OCI-LY7 (cell line): Measurements from ENCODE around the gene HDGFL2. TPM values are rescaled to one million over a fixed set of nuclear protein-coding genes. Genes with fewer than 3 reads are reported as not detected.

Source experiments
- BruUV-seq: library from RNA; stranded (reverse); fragments of 400-500 nt; replicated peaks from 2 replicates; lab custom pipeline; 2021; lab: Mats Ljungman, UMichigan
- CTCF ChIA-PET: fragments of 300-600 bp; sonication (Branson Sonifier 250); formaldehyde crosslinking; loops from one replicate; lab custom pipeline; 2022; ENCODE audit warnings: antibody characterized with exemption; ENCODE audit not compliant: unreplicated experiment; lab: Charles Lee
- POLR2A ChIA-PET: fragments of 300-600 bp; sonication (Branson Sonifier 250); formaldehyde crosslinking; loops from one replicate; lab custom pipeline; 2022; ENCODE audit warnings: antibody characterized with exemption; lab: Charles Lee
- DNase-seq: peaks from one replicate; pipeline ENCODE4 v3.0.0-alpha.2; 2015; ENCODE audit warnings: low spot score
- H2AFZ ChIP-seq: fragments of 200-600 bp; sonication (generic), shearing (Covaris generic); 2 replicates; pipeline ENCODE4 v1.6.1; 2014; ENCODE audit warnings: mild to moderate bottlenecking, antibody characterized with exemption, low read length, moderate library complexity
- H3K27ac ChIP-seq: fragments of 200-600 bp; sonication (generic); 2 replicates; pipeline ENCODE4 v1.5.1; 2014; ENCODE audit warnings: mixed run types, low read depth, mild to moderate bottlenecking, moderate library complexity, low read length, inconsistent platforms; ENCODE audit not compliant: poor library complexity, severe bottlenecking
- H3K36me3 ChIP-seq: fragments of 200-600 bp; sonication (generic); 2 replicates; pipeline ENCODE4 v1.6.1; 2014; ENCODE audit warnings: mild to moderate bottlenecking, antibody characterized with exemption, low read length, moderate library complexity, mixed read lengths; ENCODE audit not compliant: insufficient read depth
- H3K4me1 ChIP-seq: fragments of 200-600 bp; sonication (generic); 2 replicates; pipeline ENCODE4 v1.5.1; 2014; ENCODE audit warnings: mild to moderate bottlenecking, low read length; ENCODE audit not compliant: insufficient read depth, poor library complexity, severe bottlenecking
- H3K4me2 ChIP-seq: fragments of 200-600 bp; sonication (generic); 2 replicates; pipeline ENCODE4 v1.6.1; 2014; ENCODE audit warnings: mild to moderate bottlenecking, low read length
- H3K4me3 ChIP-seq: fragments of 200-600 bp; sonication (generic); 2 replicates; pipeline ENCODE4 v1.5.1; 2014; ENCODE audit warnings: mild to moderate bottlenecking, low read depth, low read length; ENCODE audit not compliant: poor library complexity, severe bottlenecking
- H3K79me2 ChIP-seq: fragments of 200-600 bp; sonication (generic); 2 replicates; pipeline ENCODE4 v1.6.1; 2016; ENCODE audit warnings: low read depth, mild to moderate bottlenecking, low read length, moderate library complexity, mixed read lengths; ENCODE audit not compliant: insufficient read depth
- H3K9me2 ChIP-seq: fragments of 200-600 bp; sonication (generic); 2 replicates; pipeline ENCODE4 v1.6.1; 2016; ENCODE audit warnings: mild to moderate bottlenecking, low read length, mixed read lengths; ENCODE audit not compliant: insufficient read depth
- H3K9me3 ChIP-seq: fragments of 200-600 bp; sonication (generic); 2 replicates; pipeline ENCODE4 v1.6.1; 2014; ENCODE audit warnings: mild to moderate bottlenecking, mixed run types, low read length, mixed read lengths
- H4K20me1 ChIP-seq: fragments of 200-600 bp; sonication (generic); 2 replicates; pipeline ENCODE4 v1.6.1; 2014; ENCODE audit warnings: mild to moderate bottlenecking, antibody characterized with exemption, low read length, moderate library complexity, mixed read lengths; ENCODE audit not compliant: insufficient read depth
- EZH2phosphoT487 ChIP-seq: fragments of 200-600 bp; sonication (generic); IDR thresholded peaks from 2 replicates; pipeline ENCODE4 v1.6.1; 2018; ENCODE audit warnings: low read depth, borderline replicate concordance, mild to moderate bottlenecking, mixed run types, antibody characterized with exemption, low read length, moderate library complexity, mixed read lengths
- intact Hi-C: fragments of 100-400 bp; cut with micrococcal nuclease; formaldehyde crosslinking; loops from one replicate; pipeline ENCODE4 v1.10.0; 2022; ENCODE audit not compliant: unreplicated experiment
- total RNA-seq, 2 experiments: library from RNA; depleted of rRNA in 1 of 2; stranded (reverse); fragments of >200 nt in 1 of 2; shearing (Covaris generic) in 1 of 2; gene quantifications; 2 replicates each; pipeline ENCODE4 v1.2.3, GENCODE V29; 2014 to 2022
- TF ChIP-seq, protein P1 (sequence below): fragments of 200-600 bp; sonication (generic); conservative IDR thresholded peaks from 2 replicates; pipeline ENCODE4 v1.5.1; 2014; ENCODE audit warnings: mild to moderate bottlenecking, antibody characterized with exemption, low read length, moderate library complexity, mixed read lengths

Gene HDGFL2
- total RNA-seq, 2 experiments from 2014 or later, result 54.5 to 85.9 TPM

- no peak overlapping the region for H2AFZ ChIP-seq
- intact Hi-C loops, result no loop called here
- H3K4me1 ChIP-seq, result peaks cover 2% of the 10 kb centered on the region
- H4K20me1 ChIP-seq, result no peaks in the 10 kb centered on the region; the same call in 1 of the 2 replicates
- BruUV-seq, result no TSS peak
- no peak overlapping the region for H3K4me2 ChIP-seq
- no peak for DNase-seq
- H3K36me3 ChIP-seq, result peaks cover 82% of the 10 kb centered on the region
- H3K4me3 ChIP-seq, result no peak overlapping the region
- ChIA-PET CTCF (no interaction called here), POLR2A (interaction anchor here (0.8 kb wide), 1 partner anchor 14 kb away, joined by 4 read pairs; no protein-coding TSS in a partner anchor)
- no peaks in the 10 kb centered on the region for H3K9me3 ChIP-seq
- no peak overlapping the region for H3K27ac ChIP-seq
- no peak for TF ChIP-seq EZH2phosphoT487
- TF ChIP-seq, protein P1, sequence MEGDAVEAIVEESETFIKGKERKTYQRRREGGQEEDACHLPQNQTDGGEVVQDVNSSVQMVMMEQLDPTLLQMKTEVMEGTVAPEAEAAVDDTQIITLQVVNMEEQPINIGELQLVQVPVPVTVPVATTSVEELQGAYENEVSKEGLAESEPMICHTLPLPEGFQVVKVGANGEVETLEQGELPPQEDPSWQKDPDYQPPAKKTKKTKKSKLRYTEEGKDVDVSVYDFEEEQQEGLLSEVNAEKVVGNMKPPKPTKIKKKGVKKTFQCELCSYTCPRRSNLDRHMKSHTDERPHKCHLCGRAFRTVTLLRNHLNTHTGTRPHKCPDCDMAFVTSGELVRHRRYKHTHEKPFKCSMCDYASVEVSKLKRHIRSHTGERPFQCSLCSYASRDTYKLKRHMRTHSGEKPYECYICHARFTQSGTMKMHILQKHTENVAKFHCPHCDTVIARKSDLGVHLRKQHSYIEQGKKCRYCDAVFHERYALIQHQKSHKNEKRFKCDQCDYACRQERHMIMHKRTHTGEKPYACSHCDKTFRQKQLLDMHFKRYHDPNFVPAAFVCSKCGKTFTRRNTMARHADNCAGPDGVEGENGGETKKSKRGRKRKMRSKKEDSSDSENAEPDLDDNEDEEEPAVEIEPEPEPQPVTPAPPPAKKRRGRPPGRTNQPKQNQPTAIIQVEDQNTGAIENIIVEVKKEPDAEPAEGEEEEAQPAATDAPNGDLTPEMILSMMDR, result no peak
- no peaks in the 10 kb centered on the region for H3K9me2 ChIP-seq
- H3K79me2 ChIP-seq, result no peaks in the 10 kb centered on the region
These were observed 23.0 kb upstream of the HDGFL2 start for GRCh38 chr19:4449022-4449638.

DNA sequence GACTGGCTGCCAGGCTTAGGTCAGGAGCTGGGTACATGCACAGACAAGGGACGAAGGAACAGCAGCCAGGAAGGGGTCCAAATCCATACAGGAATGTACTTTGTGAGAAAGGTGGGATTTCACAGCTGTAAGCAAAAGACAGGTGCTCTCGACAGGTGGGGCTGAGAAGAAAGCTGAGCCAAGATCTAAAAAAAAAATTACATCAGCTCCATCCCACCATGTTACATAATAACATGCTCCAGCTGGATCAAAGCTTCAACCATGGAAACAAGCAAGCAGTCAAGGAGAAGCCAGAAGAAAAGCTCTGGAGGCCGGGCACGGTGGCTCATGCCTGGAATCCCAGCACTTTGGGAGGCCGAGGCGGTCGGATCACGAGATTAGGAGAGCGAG is 22.5 kb upstream of the HDGFL2 start:
- no peak for DNase-seq
- no peak overlapping the region for H3K27ac ChIP-seq
- H2AFZ ChIP-seq, result no peak overlapping the region
- no peak overlapping the region for H3K4me3 ChIP-seq
- no peak overlapping the region for H3K4me2 ChIP-seq
- intact Hi-C loops, result no loop called here
- no TSS peak for BruUV-seq
- TF ChIP-seq, protein P1, result no peak
- no peak for TF ChIP-seq EZH2phosphoT487
- H3K9me3 ChIP-seq, result no peaks in the 10 kb centered on the region
- ChIA-PET CTCF (no interaction called here), POLR2A (interaction anchor here (0.8 kb wide), 1 partner anchor 14 kb away, joined by 4 read pairs; no protein-coding TSS in a partner anchor)
- no peaks in the 10 kb centered on the region for H3K9me2 ChIP-seq
- peaks cover 4% of the 10 kb centered on the region for H3K4me1 ChIP-seq
- no peaks in the 10 kb centered on the region for H4K20me1 ChIP-seq
- H3K36me3 ChIP-seq, result peaks cover 77% of the 10 kb centered on the region
- H3K79me2 ChIP-seq, result no peaks in the 10 kb centered on the region
